HG03378 (cell line): Measurements from ENCODE around the gene PXN.
"Not testable (repeated sequence)": the region's sequence is repeated elsewhere in the genome, so short reads cannot be mapped to it uniquely, and the experiment has no call there.

ENCODE experiments used
- ATAC-seq: cut with Tn5 transposase; IDR thresholded peaks from one replicate; pipeline ENCODE4 v1.9.1; 2021; ENCODE audit warnings: mild to moderate bottlenecking, moderate library complexity; ENCODE audit not compliant: unreplicated experiment

PXN gene

DNA sequence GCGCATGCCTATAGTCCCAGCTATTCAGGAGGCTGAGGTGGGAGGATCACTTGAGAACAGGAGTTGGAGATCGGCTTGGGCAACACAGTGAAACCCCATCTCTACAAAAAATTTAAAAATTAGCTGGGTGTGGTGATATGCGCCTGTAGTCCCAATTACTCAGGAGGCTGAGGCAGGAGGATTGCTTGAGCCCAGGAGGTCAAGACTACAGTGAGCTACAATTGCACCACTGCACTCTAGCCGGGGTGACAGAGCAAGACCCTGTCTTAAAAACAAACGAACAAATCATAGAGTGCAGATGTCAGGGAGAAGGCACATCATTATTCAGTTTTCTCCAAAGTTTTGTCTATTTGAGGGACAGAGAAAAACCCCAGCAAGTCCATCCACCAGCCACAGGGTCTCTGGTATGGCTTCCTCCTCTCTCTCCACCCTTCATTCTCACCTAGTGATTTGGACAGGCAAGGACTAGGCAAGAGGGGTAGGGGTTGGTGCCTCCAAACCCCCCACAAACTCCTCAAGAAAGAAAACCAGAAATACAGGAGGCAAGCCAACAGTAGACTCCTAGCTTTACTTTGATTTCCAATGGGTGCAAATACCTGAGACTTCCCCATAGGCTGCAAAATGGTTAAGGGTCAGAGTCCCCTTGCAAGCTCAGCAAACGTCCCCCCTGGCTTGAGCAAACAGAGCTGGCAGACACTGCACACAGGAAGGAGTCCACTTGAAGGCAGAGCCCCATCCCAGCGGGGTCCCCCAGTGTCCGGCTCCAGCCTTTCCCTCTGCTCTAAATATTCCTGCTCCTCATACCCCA is 38.1 kb downstream of the PXN start:
- no peak for ATAC-seq

GRCh38 chr12:120225852-120226640 is 39.5 kb downstream of the PXN start:
- ATAC-seq: no peak

DNA sequence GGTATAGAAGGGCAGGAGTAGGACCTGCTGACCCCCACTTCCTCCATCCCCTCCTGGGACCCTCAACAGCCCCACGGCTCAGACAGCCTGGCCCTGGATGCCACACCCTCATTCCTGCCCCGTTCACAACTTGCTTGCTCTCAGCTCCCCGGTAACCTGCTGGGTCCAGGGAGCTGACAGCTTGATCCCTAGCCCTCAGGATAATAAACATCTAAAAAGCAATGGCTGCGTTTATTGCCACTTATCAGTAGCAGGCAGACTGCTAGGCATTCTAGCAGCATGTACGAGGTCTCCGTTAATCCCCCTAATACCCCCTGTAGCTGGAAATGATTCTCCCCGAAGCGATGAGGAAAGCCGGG is 40.4 kb downstream of the PXN start:
- ATAC-seq: no peak

DNA sequence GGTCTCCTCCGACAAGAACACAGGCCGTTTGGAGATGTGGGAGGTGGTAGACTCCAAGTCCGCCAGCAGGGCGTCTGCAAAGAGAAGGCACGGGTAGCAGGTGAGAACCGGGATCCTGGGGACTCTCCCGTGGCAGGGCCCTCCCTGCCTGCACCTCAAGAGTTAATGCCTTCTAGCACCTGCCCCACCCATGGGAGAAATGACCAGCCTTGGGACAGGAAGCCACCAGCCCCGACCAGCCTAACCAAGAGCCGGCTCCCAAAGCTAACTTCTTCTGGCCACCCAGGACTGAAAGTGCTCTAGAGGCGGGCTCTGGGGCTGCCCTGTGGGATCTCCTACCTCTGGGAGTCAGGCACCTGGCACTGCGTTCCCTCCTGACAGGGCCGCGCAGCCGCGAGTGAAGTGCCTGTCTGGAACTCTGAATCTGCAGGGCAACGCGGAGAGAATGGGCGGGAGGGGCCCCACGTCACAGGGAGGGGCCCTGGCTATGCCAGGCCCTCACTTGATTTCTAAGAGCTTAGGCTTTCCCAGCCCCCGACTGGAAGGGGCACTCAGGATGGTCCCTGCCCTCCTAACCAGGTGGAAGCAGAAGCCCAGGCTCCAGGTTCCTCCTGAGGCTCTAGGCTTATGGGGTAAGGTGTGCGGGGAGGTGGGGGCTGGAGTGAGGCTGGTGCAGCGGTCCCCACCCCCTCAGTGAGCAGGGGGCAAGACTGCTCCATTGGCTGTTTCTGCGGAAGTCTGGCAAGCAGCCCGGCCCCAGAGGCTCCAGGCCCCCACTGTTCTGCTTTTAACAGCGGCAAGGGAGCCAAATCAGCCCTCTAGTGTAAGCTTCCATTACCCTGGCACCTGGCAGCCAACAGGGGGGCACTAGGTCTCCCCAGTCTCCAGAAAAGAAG is 41.0 kb downstream of the PXN start:
- no peak for ATAC-seq

GRCh38 chr12:120223458-120224303 is 41.8 kb downstream of the PXN start:
- ATAC-seq: no peak

- no peak for ATAC-seq
Observed at GRCh38 chr12:120222288-120222832, 43.2 kb downstream of the PXN start.

GRCh38 chr12:120221576-120221900 is 44.0 kb downstream of the PXN start:
- ATAC-seq: no peak

- no peak for ATAC-seq
Observed at GRCh38 chr12:120220838-120221575, 44.5 kb downstream of the PXN start.

DNA sequence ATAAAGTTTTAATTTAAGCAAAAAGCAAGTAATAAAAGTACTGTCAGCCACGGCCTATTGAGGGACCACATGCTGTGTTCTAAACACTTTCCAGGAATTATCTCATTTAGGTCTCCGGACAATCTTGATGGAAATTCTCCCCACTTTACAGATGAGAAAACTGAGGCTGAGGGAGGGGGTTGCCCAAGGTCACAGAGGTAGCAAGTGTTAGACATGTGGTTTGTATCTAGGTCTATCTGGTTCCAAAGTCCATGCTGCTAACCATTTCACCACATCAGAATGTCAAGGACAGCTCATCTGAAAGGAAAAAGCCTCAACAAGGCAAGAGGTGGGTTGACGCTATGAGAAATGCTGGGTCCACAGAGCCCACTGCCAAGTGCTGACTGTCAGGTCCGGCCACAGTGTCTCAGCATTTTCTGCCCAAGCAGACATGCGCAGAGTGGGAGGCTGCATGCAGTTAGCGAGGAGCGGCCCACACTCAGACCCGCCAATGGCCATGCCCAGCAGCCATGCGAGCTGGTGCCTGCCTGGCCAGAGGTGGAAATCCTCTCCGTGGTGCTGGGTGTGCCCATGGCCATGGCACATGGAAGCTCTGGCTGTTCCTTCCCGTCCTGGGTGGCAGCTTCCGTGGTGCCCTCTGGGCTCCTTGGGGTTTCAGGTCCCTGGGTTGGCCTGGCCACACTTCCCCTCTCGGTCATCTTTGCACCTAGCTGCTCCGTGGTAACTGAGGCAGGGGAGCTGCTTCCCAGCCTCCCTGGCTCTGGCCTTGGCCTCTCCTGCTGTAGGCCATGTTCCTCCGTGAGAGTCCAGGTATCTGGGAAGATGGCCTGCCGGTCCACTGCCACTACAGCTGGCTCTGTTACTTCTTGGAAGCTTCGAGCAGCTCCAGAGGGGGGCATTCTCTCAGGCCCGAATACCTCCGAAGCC is 46.6 kb downstream of the PXN start:
- no peak for ATAC-seq

GRCh38 chr12:120216742-120217605 is 48.6 kb downstream of the PXN start:
- no peak for ATAC-seq

DNA sequence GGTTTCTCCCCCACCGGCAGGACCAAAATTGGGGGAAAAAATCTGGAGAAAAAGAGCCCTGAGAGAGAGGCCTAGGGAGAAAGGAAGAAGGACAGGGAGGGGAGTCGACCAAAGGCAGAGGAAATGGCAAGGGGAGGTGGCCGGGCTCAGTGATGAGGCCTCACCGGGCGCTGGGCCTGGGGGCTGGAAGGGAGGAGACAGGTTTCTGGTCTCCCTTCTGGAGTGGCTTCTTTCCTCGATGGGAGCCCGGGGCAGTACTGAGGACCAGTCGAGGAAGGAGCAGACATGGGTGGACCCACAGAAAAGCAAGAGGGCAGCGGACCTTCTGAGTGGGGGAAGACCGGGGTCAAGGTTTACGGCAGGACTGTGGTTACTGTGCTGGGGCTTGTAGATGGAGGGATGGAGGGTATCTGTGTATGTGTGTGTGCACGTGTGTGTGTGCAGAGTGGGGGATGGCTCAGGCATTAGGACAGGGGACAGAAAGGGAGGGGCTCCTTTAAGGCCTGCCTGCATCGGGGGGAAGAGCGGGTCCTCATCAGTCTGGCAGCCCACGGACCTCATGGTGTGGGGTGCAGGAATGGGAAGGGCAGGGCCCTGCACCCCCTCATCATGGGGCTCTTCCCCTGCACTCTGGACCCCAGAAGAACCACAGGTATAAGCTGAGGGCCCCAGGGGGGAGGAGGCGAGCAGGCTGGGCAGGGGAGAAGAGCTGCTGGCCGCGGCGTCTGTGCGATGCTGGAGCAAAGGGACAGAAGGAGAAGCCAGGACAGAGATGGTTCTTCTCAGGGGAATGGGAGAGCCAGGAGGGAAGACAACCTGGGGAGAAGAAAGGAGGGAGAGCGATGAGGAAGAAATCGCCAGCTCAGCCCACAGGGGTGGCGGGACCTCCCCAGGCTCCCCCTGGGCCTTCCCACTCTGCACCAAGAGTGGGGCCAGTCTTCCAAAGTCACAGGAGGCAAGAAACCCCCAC is 49.5 kb downstream of the PXN start:
- no peak for ATAC-seq

DNA sequence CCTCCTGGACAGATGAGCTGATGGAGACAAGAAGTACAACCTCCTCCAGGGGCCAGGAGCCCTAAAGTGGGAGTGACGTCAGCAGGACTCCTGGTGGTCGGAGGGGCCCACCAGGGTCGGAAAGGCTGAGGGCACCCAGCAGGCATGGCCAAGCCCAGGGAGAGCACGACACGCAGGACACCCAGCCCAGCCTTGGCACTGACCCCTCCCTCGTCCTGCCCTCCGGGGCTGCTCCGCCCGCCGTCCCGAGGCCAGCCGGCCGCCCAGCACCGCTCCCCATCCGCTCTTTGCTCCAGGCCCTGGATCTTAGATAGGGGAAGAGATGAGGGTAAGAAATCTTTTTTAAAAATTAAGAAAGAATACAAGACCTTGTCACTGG is 50.2 kb downstream of the PXN start:
- ATAC-seq: no peak

- ATAC-seq: no peak
Observed at GRCh38 chr12:120214626-120215356, 50.7 kb downstream of the PXN start.

GRCh38 chr12:120213758-120214157 is 51.8 kb downstream of the PXN start:
- ATAC-seq: no peak

DNA sequence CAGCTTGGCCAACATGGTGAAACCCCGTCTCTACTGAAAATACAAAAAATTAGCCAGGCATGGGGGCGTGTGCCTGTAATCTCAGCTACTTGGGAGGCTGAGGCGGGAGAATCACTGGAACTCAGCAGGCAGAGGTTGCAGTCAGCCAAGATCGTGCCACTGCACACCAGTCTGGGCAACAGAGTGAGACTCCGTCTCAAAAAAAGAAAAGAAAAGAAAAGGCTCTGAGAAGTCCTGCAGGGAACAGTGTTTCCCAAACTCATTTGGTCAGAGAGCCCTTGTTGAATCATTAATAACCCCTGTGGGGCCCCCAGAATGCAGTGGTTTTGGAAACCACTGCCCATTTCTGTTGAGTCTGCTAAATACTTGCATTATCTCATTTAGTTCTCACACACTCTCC is 52.3 kb downstream of the PXN start:
- not testable (repeated sequence) for ATAC-seq

- no peak for ATAC-seq
Observed at GRCh38 chr12:120212301-120212700, 53.2 kb downstream of the PXN start.
